ENCODE data around the gene CD99L2.

GRCh38 chrX:150903110-150903508 is 4.6 kb upstream of the CD99L2 start:
- TF ChIP-seq CTCF (conservative IDR thresholded peaks at IDR 0.05; ENCODE audit: low read length) (no peak), EZH2phosphoT487 (IDR thresholded peaks at IDR 0.05; ENCODE audit: borderline replicate concordance, low read depth, low read length) (no peak)

Measured in OCI-LY7 (cell line).